Ureter (tissue), 1 donor: Measurements from ENCODE around the gene CLPSL2. TPM values are rescaled to one million over a fixed set of nuclear protein-coding genes. Genes with fewer than 3 reads are reported as not detected.

Experiments
- DNase-seq: peaks from one replicate; pipeline ENCODE4 v3.0.0-alpha.2; 2020; ENCODE audit warnings: low spot score
- total RNA-seq: library from RNA; stranded (reverse); gene quantifications from one replicate; pipeline ENCODE4 v1.2.4, GENCODE V29; 2023
- donor health status: DM: yes; HTN: yes; CAD: no.

Gene CLPSL2
- total RNA-seq, 1 donor from 2014 or later: not detected

GRCh38 chr6:35787266-35788218 is 11.1 kb downstream of the CLPSL2 start:
- DNase-seq: no peak

GRCh38 chr6:35788423-35788982 is 12.1 kb downstream of the CLPSL2 start:
- no peak for DNase-seq

GRCh38 chr6:35790683-35791082 is 14.3 kb downstream of the CLPSL2 start:
- no peak for DNase-seq

GRCh38 chr6:35794536-35795452 is 18.4 kb downstream of the CLPSL2 start:
- DNase-seq: no peak

GRCh38 chr6:35795453-35796071 is 19.2 kb downstream of the CLPSL2 start:
- DNase-seq: no peak

- DNase-seq: no peak
Measured at GRCh38 chr6:35796236-35796635, 19.8 kb downstream of the CLPSL2 start.

- no peak for DNase-seq
Measured at GRCh38 chr6:35797837-35798526, 21.6 kb downstream of the CLPSL2 start.

- no peak for DNase-seq
Measured at GRCh38 chr6:35798706-35799105, 22.3 kb downstream of the CLPSL2 start.

- no peak for DNase-seq
Measured at GRCh38 chr6:35801148-35801547, 24.8 kb downstream of the CLPSL2 start.

- no peak for DNase-seq
Measured at GRCh38 chr6:35804996-35805736, 28.8 kb downstream of the CLPSL2 start, which contains the start of gene LHFPL5. Gene LHFPL5, plus strand, starts transcription at chr6:35805352. Its CDS starts 319 bp downstream, at chr6:35805671.

- DNase-seq: no peak
Measured at GRCh38 chr6:35808688-35809087, 32.3 kb downstream of the CLPSL2 start.

GRCh38 chr6:35809809-35810208 is 33.4 kb downstream of the CLPSL2 start:
- no peak for DNase-seq

GRCh38 chr6:35810971-35811698 is 34.7 kb downstream of the CLPSL2 start:
- no peak for DNase-seq

GRCh38 chr6:35811699-35811995 is 35.2 kb downstream of the CLPSL2 start:
- DNase-seq: no peak

GRCh38 chr6:35817515-35817914 is 41.1 kb downstream of the CLPSL2 start:
- DNase-seq: no peak

GRCh38 chr6:35823601-35824000 is 47.2 kb downstream of the CLPSL2 start:
- no peak for DNase-seq

GRCh38 chr6:35824552-35825192 is 48.3 kb downstream of the CLPSL2 start:
- DNase-seq: no peak
